IPS-15b (cell line): ENCODE measurements around the gene CARD14.
A peak's percentile ranks its signal among the peaks of the same experiment; 100 is the strongest.

ENCODE experiments used
- H3K27me3 ChIP-seq: one replicate; pipeline ENCODE4 v1.6.1; 2013; ENCODE audit warnings: low read length; ENCODE audit not compliant: control insufficient read depth, insufficient read depth
- H3K36me3 ChIP-seq: one replicate; pipeline ENCODE4 v1.6.1; 2013; ENCODE audit warnings: low read length; ENCODE audit not compliant: control insufficient read depth, insufficient read depth
- H3K4me1 ChIP-seq: one replicate; pipeline ENCODE4 v1.6.1; 2013; ENCODE audit warnings: mild to moderate bottlenecking, low read length; ENCODE audit not compliant: control insufficient read depth, insufficient read depth
- H3K4me3 ChIP-seq: one replicate; pipeline ENCODE4 v1.5.1; 2013; ENCODE audit warnings: low read depth, low read length
- H3K9ac ChIP-seq: one replicate; pipeline ENCODE4 v1.6.1; 2013; ENCODE audit warnings: low read depth, mild to moderate bottlenecking, low read length
- H3K9me3 ChIP-seq: one replicate; pipeline ENCODE4 v1.6.1; 2013; ENCODE audit warnings: mild to moderate bottlenecking, low read length; ENCODE audit not compliant: control insufficient read depth, insufficient read depth

The CARD14 gene

GRCh38 chr17:80217703-80218362, 48.0 kb downstream of the CARD14 start:
- H3K9ac ChIP-seq: no peak overlapping the region
- no peaks in the 10 kb centered on the region for H3K9me3 ChIP-seq
- H3K4me1 ChIP-seq: peaks cover 4% of the 10 kb centered on the region
- H3K36me3 ChIP-seq: peaks cover 17% of the 10 kb centered on the region
- H3K4me3 ChIP-seq: no peak overlapping the region
- no peaks in the 10 kb centered on the region for H3K27me3 ChIP-seq

DNA sequence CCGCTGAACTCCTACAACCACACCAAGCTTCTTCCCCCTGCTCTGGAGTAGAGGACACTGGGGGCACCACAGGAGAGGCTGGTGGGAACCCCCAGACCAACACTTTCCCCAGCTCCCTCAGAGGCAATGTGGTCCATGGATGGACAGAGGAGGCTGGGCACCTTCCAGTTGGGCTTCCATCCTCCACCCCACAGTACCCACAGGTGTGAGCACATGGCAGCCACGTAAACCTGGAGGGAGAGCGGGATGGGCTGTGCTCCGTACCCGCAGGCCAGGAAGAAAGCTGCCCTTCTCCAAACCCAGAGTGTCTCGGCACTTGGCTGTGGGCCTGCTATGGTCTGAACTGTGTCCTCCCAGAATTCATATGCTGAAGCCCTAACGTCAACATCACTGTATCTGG, 48.6 kb downstream of the CARD14 start:
- peaks cover 4% of the 10 kb centered on the region for H3K4me1 ChIP-seq
- no peak overlapping the region for H3K4me3 ChIP-seq
- H3K36me3 ChIP-seq: peaks cover 22% of the 10 kb centered on the region
- H3K27me3 ChIP-seq: no peaks in the 10 kb centered on the region
- no peak overlapping the region for H3K9ac ChIP-seq
- H3K9me3 ChIP-seq: no peaks in the 10 kb centered on the region

DNA sequence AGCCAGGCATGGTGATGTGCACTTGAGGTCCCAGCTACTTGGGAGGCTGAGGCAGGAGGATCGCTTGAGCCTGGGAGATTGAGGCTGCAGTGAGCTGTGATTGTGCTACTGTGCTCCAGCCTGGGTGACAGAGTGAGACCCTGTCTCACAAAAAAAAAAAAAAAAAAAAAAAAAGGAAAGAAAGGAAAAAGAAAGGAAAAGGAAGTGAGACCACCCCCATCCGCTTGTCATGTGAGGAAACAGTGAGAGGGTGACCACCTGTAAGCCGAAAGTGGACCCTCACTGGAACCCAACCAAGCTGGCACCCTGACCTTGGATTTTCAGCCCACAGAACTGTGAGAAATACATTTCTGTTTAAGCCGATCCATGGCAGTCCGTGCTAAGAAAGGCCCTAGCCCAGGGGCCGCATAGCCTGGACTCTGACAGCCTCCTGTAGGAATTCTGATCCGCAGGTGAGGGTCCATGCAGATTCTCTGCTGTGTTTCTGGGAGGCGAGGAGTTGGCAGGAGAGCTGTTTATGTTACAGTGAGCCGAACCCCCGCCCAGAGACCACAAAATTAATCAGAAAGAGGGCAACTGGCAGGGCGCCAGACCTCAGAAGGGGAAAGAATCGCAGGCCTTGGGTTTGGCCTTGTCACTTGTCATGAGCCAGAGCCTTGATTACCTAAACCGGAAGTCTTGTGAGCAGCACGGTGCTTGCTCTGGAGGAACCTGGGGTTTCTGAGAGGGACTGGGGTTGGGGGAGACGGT, 49.4 kb downstream of the CARD14 start:
- Histone ChIP-seq H3K9ac (peak overlapping the region; percentile 81), H3K27me3 (no peaks in the 10 kb centered on the region), H3K36me3 (peaks cover 22% of the 10 kb centered on the region), H3K9me3 (no peaks in the 10 kb centered on the region), H3K4me3 (peak overlapping the region; percentile 90), H3K4me1 (peaks cover 4% of the 10 kb centered on the region)

DNA sequence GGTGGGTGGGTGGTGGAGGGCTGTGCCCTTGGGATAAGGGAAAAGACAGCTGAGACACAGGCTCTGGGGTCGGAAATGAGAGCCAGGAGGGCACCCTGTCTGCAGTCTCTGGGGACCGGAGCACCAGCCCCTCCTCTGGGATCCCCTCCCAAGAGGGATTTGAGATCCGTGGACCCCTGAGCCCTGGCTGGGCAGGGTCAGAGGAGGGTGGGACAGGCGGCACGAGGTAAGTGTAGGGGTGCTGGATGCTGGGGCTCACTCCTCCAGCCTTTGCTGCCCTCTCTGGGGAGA, 49.9 kb downstream of the CARD14 start:
- Histone ChIP-seq H3K4me3 (peak overlapping the region; percentile 90), H3K9me3 (no peaks in the 10 kb centered on the region), H3K36me3 (peaks cover 22% of the 10 kb centered on the region), H3K4me1 (peaks cover 4% of the 10 kb centered on the region), H3K9ac (peak overlapping the region; percentile 81), H3K27me3 (no peaks in the 10 kb centered on the region)

DNA sequence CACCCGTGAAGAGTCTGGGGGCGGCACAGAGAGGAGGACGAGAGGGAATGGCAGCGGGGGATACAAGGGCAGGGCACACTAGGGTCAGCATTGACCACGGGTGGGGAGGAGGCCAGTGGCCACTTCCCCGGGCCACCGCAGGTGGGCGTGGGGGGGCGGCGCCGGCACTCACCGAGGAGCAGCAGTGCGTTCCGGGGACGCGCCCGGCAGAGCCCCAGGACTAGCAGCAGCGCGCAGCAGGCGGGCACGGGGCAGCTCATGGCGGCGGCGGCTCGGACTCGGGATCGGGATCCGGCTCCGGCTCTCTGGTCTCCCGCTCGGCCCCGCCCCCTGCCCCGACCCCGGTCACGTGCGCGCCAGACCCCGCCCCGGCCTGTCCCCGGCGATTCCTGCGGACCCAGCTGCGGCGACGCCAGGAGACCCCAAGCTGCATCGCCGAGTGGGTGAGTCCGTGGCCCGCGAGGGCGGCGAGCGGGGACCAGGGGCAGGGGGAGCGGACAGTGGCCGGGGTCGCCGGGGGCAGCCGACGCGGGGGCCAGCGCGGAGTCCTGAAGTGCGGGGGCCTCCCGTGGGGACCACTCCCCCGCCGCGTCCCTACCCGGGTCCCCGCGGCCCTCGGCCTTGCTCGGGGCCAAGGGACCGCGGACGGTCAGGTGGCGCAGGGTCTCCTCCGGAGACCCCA, 50.4 kb downstream of the CARD14 start, which contains the start of the genes SGSH and SLC26A11:
TSS of gene SGSH (minus strand) at position 280 of the 682 bp plus-strand sequence. CDS start at position 260, 20 bp downstream.
TSS of gene SLC26A11 (plus strand) at position 374 of the 682 bp plus-strand sequence. CDS start 1,134 bp downstream, outside the sequence.
- Histone ChIP-seq H3K4me1 (peaks cover 4% of the 10 kb centered on the region), H3K36me3 (peaks cover 22% of the 10 kb centered on the region), H3K9ac (peak within 1 kb of the TSS; percentile 81), H3K4me3 (peak within 1 kb of the TSS; percentile 90), H3K9me3 (no peaks in the 10 kb centered on the region), H3K27me3 (no peaks in the 10 kb centered on the region)

DNA sequence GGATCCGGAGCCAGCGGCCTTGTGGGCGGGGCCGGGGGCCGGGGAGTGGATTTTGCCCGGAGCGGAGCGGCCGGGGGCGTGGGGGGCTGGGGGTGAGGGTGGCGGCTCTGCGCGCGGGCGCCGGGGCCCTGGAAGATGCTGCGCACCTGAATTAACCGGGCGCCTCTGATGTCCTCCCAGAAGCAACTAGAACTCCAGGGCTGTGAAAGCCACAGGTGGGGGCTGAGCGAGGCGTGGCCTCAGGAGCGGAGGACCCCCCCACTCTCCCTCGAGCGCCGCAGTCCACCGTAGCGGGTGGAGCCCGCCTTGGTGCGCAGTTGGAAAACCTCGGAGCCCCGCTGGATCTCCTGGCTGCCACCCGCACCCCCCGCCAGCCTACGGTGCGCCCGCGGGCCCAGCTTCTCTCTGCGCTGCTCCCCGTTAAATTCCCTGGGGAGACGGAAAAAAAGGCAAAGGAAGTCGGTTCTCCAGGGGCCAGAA, 50.9 kb downstream of the CARD14 start:
- Histone ChIP-seq H3K27me3 (no peaks in the 10 kb centered on the region), H3K9ac (peak overlapping the region; percentile 47), H3K4me1 (peaks cover 7% of the 10 kb centered on the region), H3K9me3 (no peaks in the 10 kb centered on the region), H3K4me3 (peak overlapping the region; percentile 90), H3K36me3 (peaks cover 21% of the 10 kb centered on the region)

GRCh38 chr17:80221351-80222105, 51.7 kb downstream of the CARD14 start:
- peak overlapping the region; percentile 47 for H3K9ac ChIP-seq
- no peaks in the 10 kb centered on the region for H3K9me3 ChIP-seq
- H3K27me3 ChIP-seq: no peaks in the 10 kb centered on the region
- peaks cover 7% of the 10 kb centered on the region for H3K4me1 ChIP-seq
- H3K36me3 ChIP-seq: peaks cover 16% of the 10 kb centered on the region
- H3K4me3 ChIP-seq: peak overlapping the region; percentile 90

GRCh38 chr17:80222376-80223141, 52.7 kb downstream of the CARD14 start:
- Histone ChIP-seq H3K9me3 (no peaks in the 10 kb centered on the region), H3K4me3 (no peak overlapping the region), H3K9ac (no peak overlapping the region), H3K27me3 (no peaks in the 10 kb centered on the region), H3K36me3 (peaks cover 8% of the 10 kb centered on the region), H3K4me1 (peaks cover 7% of the 10 kb centered on the region)

- Histone ChIP-seq H3K4me1 (peaks cover 7% of the 10 kb centered on the region), H3K9ac (no peak overlapping the region), H3K36me3 (peaks cover 8% of the 10 kb centered on the region), H3K27me3 (no peaks in the 10 kb centered on the region), H3K4me3 (no peak overlapping the region), H3K9me3 (no peaks in the 10 kb centered on the region)
These were observed 53.4 kb downstream of the CARD14 start for GRCh38 chr17:80223142-80223815.

- peaks cover 7% of the 10 kb centered on the region for H3K4me1 ChIP-seq
- no peaks in the 10 kb centered on the region for H3K27me3 ChIP-seq
- H3K36me3 ChIP-seq: peaks cover 8% of the 10 kb centered on the region
- no peaks in the 10 kb centered on the region for H3K9me3 ChIP-seq
- H3K4me3 ChIP-seq: no peak overlapping the region
- H3K9ac ChIP-seq: no peak overlapping the region
These were observed 54.1 kb downstream of the CARD14 start for GRCh38 chr17:80223838-80224497.
